SU-DHL-6 (cell line): ENCODE results near the gene TSSK3.

Experiments used
- H2AFZ ChIP-seq: fragments of 200-600 bp; sonication (generic); 2 replicates; pipeline ENCODE4 v1.6.1; 2014; ENCODE audit warnings: low read depth, mild to moderate bottlenecking, moderate library complexity, mixed read lengths, antibody characterized with exemption, low read length; ENCODE audit not compliant: severe bottlenecking
- H3F3A ChIP-seq: fragments of 200-600 bp; shearing (Covaris generic); 2 replicates; pipeline ENCODE4 v1.6.0; 2016; ENCODE audit warnings: antibody characterized with exemption, mild to moderate bottlenecking; ENCODE audit not compliant: insufficient read depth
- H3K27ac ChIP-seq: fragments of 200-600 bp; sonication (generic); 2 replicates; pipeline ENCODE4 v1.5.1; 2016; ENCODE audit warnings: low read depth, mild to moderate bottlenecking, low read length, moderate library complexity, mixed read lengths
- H3K27me3 ChIP-seq: fragments of 200-600 bp; sonication (generic), shearing (Covaris generic); 2 replicates; pipeline ENCODE4 v1.6.0; 2014; ENCODE audit warnings: mild to moderate bottlenecking, low read length
- H3K36me3 ChIP-seq: fragments of 200-600 bp; sonication (generic); 2 replicates; pipeline ENCODE4 v1.6.1; 2014; ENCODE audit warnings: mild to moderate bottlenecking, low read length, mixed read lengths
- H3K4me2 ChIP-seq: fragments of 300-600, 200-600 bp; shearing (Covaris generic), sonication (generic); 2 replicates; pipeline ENCODE4 v1.6.0; 2014; ENCODE audit warnings: low read length, low read depth, mild to moderate bottlenecking; ENCODE audit not compliant: poor library complexity, severe bottlenecking
- H3K4me3 ChIP-seq: fragments of 200-600 bp; sonication (generic); 2 replicates; pipeline ENCODE4 v1.5.1; 2014; ENCODE audit warnings: antibody characterized with exemption, low read length, mild to moderate bottlenecking, mixed read lengths; ENCODE audit not compliant: insufficient read depth, poor library complexity, severe bottlenecking
- H3K79me2 ChIP-seq: fragments of 200-600 bp; sonication (generic); 2 replicates; pipeline ENCODE4 v1.6.1; 2014; ENCODE audit warnings: mild to moderate bottlenecking, low read length, moderate library complexity; ENCODE audit not compliant: insufficient read depth
- H3K9ac ChIP-seq: fragments of 200-600 bp; sonication (generic); 2 replicates; pipeline ENCODE4 v1.7.0; 2014; ENCODE audit warnings: mild to moderate bottlenecking, low read length
- H3K9me2 ChIP-seq: fragments of 200-600 bp; sonication (generic); replicated peaks from 2 replicates; pipeline ENCODE4 v1.6.1; 2014; ENCODE audit warnings: low read length; ENCODE audit not compliant: insufficient read depth
- H3K9me3 ChIP-seq: fragments of 200-600 bp; sonication (generic); 2 replicates; pipeline ENCODE4 v1.6.1; 2014; ENCODE audit warnings: low read length, mixed read lengths; ENCODE audit not compliant: insufficient read depth
- H4K20me1 ChIP-seq: fragments of 200-600 bp; sonication (generic); 2 replicates; pipeline ENCODE4 v1.6.1; 2014; ENCODE audit warnings: low read depth, mild to moderate bottlenecking, antibody characterized with exemption, low read length, moderate library complexity, mixed read lengths
- EZH2phosphoT487 ChIP-seq: fragments of 200-600 bp; sonication (generic), shearing (Covaris generic); conservative IDR thresholded peaks from 2 replicates; pipeline ENCODE4 v1.6.1; 2018; ENCODE audit warnings: mild to moderate bottlenecking, antibody characterized with exemption, low read length, moderate library complexity, mixed read lengths
- TF ChIP-seq, protein P1 (sequence below): fragments of 200-600 bp; sonication (generic); IDR thresholded peaks from one replicate; pipeline ENCODE4 v1.5.1; 2017; ENCODE audit warnings: antibody characterized with exemption, mild to moderate bottlenecking, low read length, moderate library complexity; ENCODE audit not compliant: insufficient read depth, poor library complexity, severe bottlenecking

Gene TSSK3

DNA sequence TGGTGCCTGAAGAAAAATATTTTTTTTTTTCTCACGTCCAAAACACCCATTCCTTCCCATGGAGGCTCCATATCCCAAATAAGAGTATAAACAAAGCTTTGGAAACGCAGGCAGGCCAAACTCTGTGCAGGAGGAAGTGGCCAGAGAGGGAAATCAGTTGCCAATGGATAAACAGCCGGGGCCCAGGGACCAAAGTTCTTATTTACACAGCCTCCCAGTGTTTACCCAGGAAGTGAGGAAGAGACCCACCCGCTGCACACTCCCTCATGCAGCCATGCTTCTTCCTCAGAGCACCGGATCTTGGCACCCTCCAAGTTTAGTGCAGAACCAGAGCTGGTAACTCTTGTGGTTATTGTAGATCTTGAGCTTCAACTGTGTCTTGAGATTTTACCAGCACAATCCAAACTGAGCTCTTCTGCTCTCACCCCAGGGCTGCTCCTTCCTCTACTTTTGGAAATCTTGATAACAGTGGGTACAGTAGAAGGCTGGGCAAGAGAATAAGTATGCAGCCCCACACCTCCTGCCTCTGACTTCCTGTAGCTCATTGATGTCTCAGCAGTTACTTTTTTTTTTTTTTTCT, 40.5 kb upstream of the TSSK3 start:
- Histone ChIP-seq H4K20me1 (no peaks in the 10 kb centered on the region), H3K27ac (peak overlapping the region; percentile 90), H3K36me3 (peaks cover 52% of the 10 kb centered on the region), H3K4me2 (peak overlapping the region; percentile 46), H2AFZ (no peak overlapping the region), H3K9me3 (no peaks in the 10 kb centered on the region), H3K27me3 (no peaks in the 10 kb centered on the region), H3F3A (peaks cover 60% of the 10 kb centered on the region), H3K4me3 (no peak overlapping the region), H3K9ac (peak overlapping the region; percentile 15; the same call in 1 of the 2 replicates), H3K79me2 (peaks cover 61% of the 10 kb centered on the region), H3K9me2 (no peaks in the 10 kb centered on the region)
- TF ChIP-seq EZH2phosphoT487 = no peak
- TF ChIP-seq, protein P1, sequence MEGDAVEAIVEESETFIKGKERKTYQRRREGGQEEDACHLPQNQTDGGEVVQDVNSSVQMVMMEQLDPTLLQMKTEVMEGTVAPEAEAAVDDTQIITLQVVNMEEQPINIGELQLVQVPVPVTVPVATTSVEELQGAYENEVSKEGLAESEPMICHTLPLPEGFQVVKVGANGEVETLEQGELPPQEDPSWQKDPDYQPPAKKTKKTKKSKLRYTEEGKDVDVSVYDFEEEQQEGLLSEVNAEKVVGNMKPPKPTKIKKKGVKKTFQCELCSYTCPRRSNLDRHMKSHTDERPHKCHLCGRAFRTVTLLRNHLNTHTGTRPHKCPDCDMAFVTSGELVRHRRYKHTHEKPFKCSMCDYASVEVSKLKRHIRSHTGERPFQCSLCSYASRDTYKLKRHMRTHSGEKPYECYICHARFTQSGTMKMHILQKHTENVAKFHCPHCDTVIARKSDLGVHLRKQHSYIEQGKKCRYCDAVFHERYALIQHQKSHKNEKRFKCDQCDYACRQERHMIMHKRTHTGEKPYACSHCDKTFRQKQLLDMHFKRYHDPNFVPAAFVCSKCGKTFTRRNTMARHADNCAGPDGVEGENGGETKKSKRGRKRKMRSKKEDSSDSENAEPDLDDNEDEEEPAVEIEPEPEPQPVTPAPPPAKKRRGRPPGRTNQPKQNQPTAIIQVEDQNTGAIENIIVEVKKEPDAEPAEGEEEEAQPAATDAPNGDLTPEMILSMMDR = no peak

DNA sequence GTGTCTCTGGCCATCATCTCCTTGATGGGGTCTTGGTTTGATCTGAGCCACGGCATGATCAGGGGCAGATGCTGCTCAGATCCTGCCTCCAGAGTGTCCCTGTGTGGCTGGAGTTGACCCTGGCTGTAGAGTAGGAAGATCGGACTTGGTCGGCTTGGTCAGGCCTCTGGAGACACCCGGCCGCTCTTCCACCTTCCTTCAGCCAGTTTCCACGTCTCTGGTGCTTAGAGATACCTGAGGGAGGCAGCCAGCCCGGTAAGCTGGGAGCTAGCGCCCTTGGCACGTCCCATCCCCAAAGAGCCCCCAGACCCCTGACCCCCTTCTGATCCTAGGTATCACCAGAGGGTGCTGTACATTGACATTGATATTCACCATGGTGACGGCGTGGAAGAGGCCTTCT, 35.1 kb upstream of the TSSK3 start:
- Histone ChIP-seq H3K4me3 (no peak overlapping the region), H2AFZ (no peak overlapping the region)
- TF ChIP-seq, protein P1 = no peak
- no peak for TF ChIP-seq EZH2phosphoT487

DNA sequence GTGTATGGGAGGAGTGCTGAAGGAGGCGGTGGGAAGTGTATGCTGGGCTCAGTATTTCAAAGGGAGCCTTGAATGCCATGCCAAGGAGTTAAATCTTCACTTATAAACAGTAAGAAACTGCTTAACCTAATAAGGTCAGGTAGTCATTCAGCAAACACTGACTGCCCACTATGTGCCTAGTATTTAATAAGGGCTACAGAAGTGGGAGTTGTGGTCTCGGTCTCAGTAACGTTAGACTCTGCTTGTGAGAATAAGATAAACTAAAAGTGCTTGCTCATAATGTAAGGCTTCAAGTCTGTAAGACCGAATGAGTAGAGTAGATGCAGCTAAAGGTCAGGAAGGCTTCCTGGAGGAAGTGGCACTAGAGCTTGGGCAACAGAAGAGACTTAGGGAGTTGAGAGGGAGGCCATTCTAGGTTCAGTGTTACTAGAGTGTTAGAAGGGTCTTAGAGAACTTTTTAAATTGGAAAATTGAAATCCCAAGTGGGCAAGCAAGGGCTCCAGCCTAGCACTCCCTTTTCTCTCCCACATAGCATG, 32.3 kb upstream of the TSSK3 start:
- Histone ChIP-seq H3K4me3 (no peak overlapping the region), H3K27ac (no peak overlapping the region), H3K9ac (no peak overlapping the region), H3K9me2 (no peaks in the 10 kb centered on the region), H3K27me3 (no peaks in the 10 kb centered on the region), H3K36me3 (peaks cover 8% of the 10 kb centered on the region), H3K79me2 (peaks cover 5% of the 10 kb centered on the region; the same call in 1 of the 2 replicates), H3K4me2 (no peak overlapping the region), H4K20me1 (no peaks in the 10 kb centered on the region), H2AFZ (no peak overlapping the region), H3F3A (peaks cover 47% of the 10 kb centered on the region), H3K9me3 (no peaks in the 10 kb centered on the region)
- TF ChIP-seq, protein P1 = no peak
- TF ChIP-seq EZH2phosphoT487 = no peak

More for the DNA sequence above, 35.1 kb upstream of the TSSK3 start:
- no peak overlapping the region for H3K27ac ChIP-seq
- H3K9me2 ChIP-seq = no peaks in the 10 kb centered on the region
- H3K4me2 ChIP-seq = no peak overlapping the region
- H3K9ac ChIP-seq = no peak overlapping the region
- no peaks in the 10 kb centered on the region for H3K27me3 ChIP-seq
- peaks cover 21% of the 10 kb centered on the region for H3K79me2 ChIP-seq
- no peaks in the 10 kb centered on the region for H3K9me3 ChIP-seq
- H4K20me1 ChIP-seq = no peaks in the 10 kb centered on the region
- H3K36me3 ChIP-seq = peaks cover 18% of the 10 kb centered on the region
- H3F3A ChIP-seq = peaks cover 39% of the 10 kb centered on the region
